ENCODE data around the gene EZH1. TPM values are rescaled to one million over a fixed set of nuclear protein-coding genes. Genes with fewer than 3 reads are reported as not detected.

Gene EZH1
- total and polyA plus RNA-seq, 9 donors: 15.6 to 21.8 (median 18.2) TPM

- WGBS (ENCODE audit: insufficient coverage): 0% methylated on average over 38 of the region's 53 CpGs
- peaks cover 74% of the 10 kb centered on the region for H3K4me1 ChIP-seq (ENCODE audit: control insufficient read depth, insufficient read depth, low read length)
- H3K9me3 ChIP-seq (replicated peaks; ENCODE audit: control insufficient read depth, low read depth, low read length): no peaks in the 10 kb centered on the region
- H3K27ac ChIP-seq (ENCODE audit: low read length): peak overlapping the region; percentile 98
- peak overlapping the region; percentile 76 for H3K4me3 ChIP-seq (ENCODE audit: low read length)
- peaks cover 14% of the 10 kb centered on the region for H3K36me3 ChIP-seq (ENCODE audit: control insufficient read depth, insufficient read depth, low read length)
- DNase-seq: peak; percentile 94
- H3K27me3 ChIP-seq (ENCODE audit: control insufficient read depth, insufficient read depth, low read length): peaks cover 29% of the 10 kb centered on the region
Observed at GRCh38 chr17:42677921-42678781, 66.7 kb downstream of the EZH1 start.

- Histone ChIP-seq H3K4me3 (ENCODE audit: low read length) (peak overlapping the region; percentile 84), H3K27me3 (ENCODE audit: control insufficient read depth, insufficient read depth, low read length) (peaks cover 20% of the 10 kb centered on the region), H3K27ac (ENCODE audit: low read length) (peak overlapping the region; percentile 98), H3K36me3 (ENCODE audit: control insufficient read depth, insufficient read depth, low read length) (peaks cover 23% of the 10 kb centered on the region), H3K9me3 (replicated peaks; ENCODE audit: control insufficient read depth, low read depth, low read length) (no peaks in the 10 kb centered on the region), H3K4me1 (ENCODE audit: control insufficient read depth, insufficient read depth, low read length) (peaks cover 66% of the 10 kb centered on the region)
- DNase-seq: peak; percentile 100
- WGBS (ENCODE audit: insufficient coverage): 4% methylated on average over 7 of the region's 33 CpGs
Observed at GRCh38 chr17:42677012-42677857, 67.6 kb downstream of the EZH1 start.

GRCh38 chr17:42676424-42677011 is 68.3 kb downstream of the EZH1 start, which contains the start of gene PLEKHH3:
TSS of gene PLEKHH3 (minus strand) at chr17:42676994. CDS start at chr17:42676563, 431 bp downstream.
- H3K4me1 ChIP-seq (ENCODE audit: control insufficient read depth, insufficient read depth, low read length): peaks cover 65% of the 10 kb centered on the region
- peak within 1 kb of the TSS; percentile 84 for H3K4me3 ChIP-seq (ENCODE audit: low read length)
- H3K27me3 ChIP-seq (ENCODE audit: control insufficient read depth, insufficient read depth, low read length): peaks cover 18% of the 10 kb centered on the region
- peak within 1 kb of the TSS; percentile 98 for H3K27ac ChIP-seq (ENCODE audit: low read length)
- no peaks in the 10 kb centered on the region for H3K9me3 ChIP-seq (replicated peaks; ENCODE audit: control insufficient read depth, low read depth, low read length)
- peaks cover 30% of the 10 kb centered on the region for H3K36me3 ChIP-seq (ENCODE audit: control insufficient read depth, insufficient read depth, low read length)
- WGBS (ENCODE audit: insufficient coverage): under 1% methylated on average over 44 of the region's 51 CpGs
- no peak for DNase-seq

- peak overlapping the region; percentile 84 for H3K4me3 ChIP-seq (ENCODE audit: low read length)
- H3K27ac ChIP-seq (ENCODE audit: low read length): peak overlapping the region; percentile 87
- peaks cover 17% of the 10 kb centered on the region for H3K27me3 ChIP-seq (ENCODE audit: control insufficient read depth, insufficient read depth, low read length)
- DNase-seq: peak; percentile 68
- peaks cover 35% of the 10 kb centered on the region for H3K36me3 ChIP-seq (ENCODE audit: control insufficient read depth, insufficient read depth, low read length)
- H3K4me1 ChIP-seq (ENCODE audit: control insufficient read depth, insufficient read depth, low read length): peaks cover 65% of the 10 kb centered on the region
- under 1% methylated on average over 43 of the region's 43 CpGs for WGBS (ENCODE audit: insufficient coverage)
- no peaks in the 10 kb centered on the region for H3K9me3 ChIP-seq (replicated peaks; ENCODE audit: control insufficient read depth, low read depth, low read length)
Observed at GRCh38 chr17:42675965-42676423, 68.8 kb downstream of the EZH1 start.

GRCh38 chr17:42675348-42675964 is 69.4 kb downstream of the EZH1 start:
- peaks cover 65% of the 10 kb centered on the region for H3K4me1 ChIP-seq (ENCODE audit: control insufficient read depth, insufficient read depth, low read length)
- peak; percentile 65 for DNase-seq
- peaks cover 20% of the 10 kb centered on the region for H3K27me3 ChIP-seq (ENCODE audit: control insufficient read depth, insufficient read depth, low read length)
- peak overlapping the region; percentile 84 for H3K4me3 ChIP-seq (ENCODE audit: low read length)
- H3K36me3 ChIP-seq (ENCODE audit: control insufficient read depth, insufficient read depth, low read length): peaks cover 40% of the 10 kb centered on the region
- WGBS (ENCODE audit: insufficient coverage): under 1% methylated on average over 18 of the region's 27 CpGs
- no peaks in the 10 kb centered on the region for H3K9me3 ChIP-seq (replicated peaks; ENCODE audit: control insufficient read depth, low read depth, low read length)
- H3K27ac ChIP-seq (ENCODE audit: low read length): peak overlapping the region; percentile 87

- H3K27ac ChIP-seq (ENCODE audit: low read length): peak overlapping the region; percentile 83
- H3K4me3 ChIP-seq (ENCODE audit: low read length): peak overlapping the region; percentile 84
- DNase-seq: peak; percentile 77
- H3K9me3 ChIP-seq (replicated peaks; ENCODE audit: control insufficient read depth, low read depth, low read length): no peaks in the 10 kb centered on the region
- peaks cover 20% of the 10 kb centered on the region for H3K27me3 ChIP-seq (ENCODE audit: control insufficient read depth, insufficient read depth, low read length)
- H3K4me1 ChIP-seq (ENCODE audit: control insufficient read depth, insufficient read depth, low read length): peaks cover 62% of the 10 kb centered on the region
- H3K36me3 ChIP-seq (ENCODE audit: control insufficient read depth, insufficient read depth, low read length): peaks cover 43% of the 10 kb centered on the region
- 20% methylated on average over 1 of the region's 9 CpGs for WGBS (ENCODE audit: insufficient coverage)
Observed at GRCh38 chr17:42674755-42675347, 70.0 kb downstream of the EZH1 start.

- peaks cover 51% of the 10 kb centered on the region for H3K36me3 ChIP-seq (ENCODE audit: control insufficient read depth, insufficient read depth, low read length)
- H3K9me3 ChIP-seq (replicated peaks; ENCODE audit: control insufficient read depth, low read depth, low read length): no peaks in the 10 kb centered on the region
- H3K27me3 ChIP-seq (ENCODE audit: control insufficient read depth, insufficient read depth, low read length): peaks cover 20% of the 10 kb centered on the region
- WGBS (ENCODE audit: insufficient coverage): 20% methylated on average over 15 of the region's 32 CpGs
- peak overlapping the region; percentile 83 for H3K27ac ChIP-seq (ENCODE audit: low read length)
- peak; percentile 71 for DNase-seq
- peaks cover 63% of the 10 kb centered on the region for H3K4me1 ChIP-seq (ENCODE audit: control insufficient read depth, insufficient read depth, low read length)
- H3K4me3 ChIP-seq (ENCODE audit: low read length): peak overlapping the region; percentile 84
Observed at GRCh38 chr17:42673885-42674754, 70.7 kb downstream of the EZH1 start.

- Histone ChIP-seq H3K27me3 (ENCODE audit: control insufficient read depth, insufficient read depth, low read length) (peaks cover 20% of the 10 kb centered on the region), H3K4me1 (ENCODE audit: control insufficient read depth, insufficient read depth, low read length) (peaks cover 63% of the 10 kb centered on the region), H3K4me3 (ENCODE audit: low read length) (peak overlapping the region; percentile 84), H3K27ac (ENCODE audit: low read length) (no peak overlapping the region), H3K36me3 (ENCODE audit: control insufficient read depth, insufficient read depth, low read length) (peaks cover 57% of the 10 kb centered on the region), H3K9me3 (replicated peaks; ENCODE audit: control insufficient read depth, low read depth, low read length) (no peaks in the 10 kb centered on the region)
- no peak for DNase-seq
- WGBS (ENCODE audit: insufficient coverage): 59% methylated on average over 24 of the region's 30 CpGs
Observed at GRCh38 chr17:42673266-42673884, 71.5 kb downstream of the EZH1 start.
